GM12878 (cell line): Measurements from ENCODE around the gene KIF23. TPM values are rescaled to one million over a fixed set of nuclear protein-coding genes. Genes with fewer than 3 reads are reported as not detected.

Experiments used
- ATAC-seq: fragments of 200-7000 bp; cut with Tn5 transposase; 3 replicates; pipeline ENCODE4 v1.9.1; 2020; ENCODE audit warnings: mild to moderate bottlenecking, moderate library complexity
- BruUV-seq: library from RNA; stranded (reverse); fragments of 400-500 nt; replicated peaks from 2 replicates; lab custom pipeline; 2021; lab: Mats Ljungman, UMichigan
- CTCF ChIA-PET: fragments of 300-600 bp; sonication (Branson Sonifier 250); formaldehyde crosslinking; extraction: SDS; loops from one replicate; lab custom pipeline; 2021; ENCODE audit warnings: inconsistent platforms; lab: Yijun Ruan, JAX
- POLR2A ChIA-PET: fragments of 350-600 bp; formaldehyde crosslinking; extraction: SDS; loops from one replicate; lab custom pipeline; 2021; ENCODE audit warnings: inconsistent platforms; lab: Charles Lee
- RAD21 ChIA-PET: fragments of 300-600 bp; sonication (Branson Sonifier 250); formaldehyde crosslinking; loops from one replicate; lab custom pipeline; 2023; ENCODE audit warnings: antibody characterized with exemption; ENCODE audit not compliant: unreplicated experiment; lab: Charles Lee
- SMC1A ChIA-PET: fragments of 300-600 bp; sonication (Branson Sonifier 250); formaldehyde crosslinking; loops from one replicate; lab custom pipeline; 2023; ENCODE audit not compliant: unreplicated experiment, uncharacterized antibody; lab: Charles Lee
- DNase-seq: peaks from one replicate; pipeline ENCODE4 v3.0.0-alpha.2; 2011; ENCODE audit warnings: low read depth, low spot score
- FAIRE-seq: peaks from 3 replicates; lab custom pipeline; 2011; peaks lifted over from hg19 to GRCh38; lab: Jason Lieb, UNC
- H2AFZ ChIP-seq: 2 replicates; pipeline ENCODE4 v1.6.0; 2011; ENCODE audit warnings: low read depth, low read length, control low read depth; ENCODE audit not compliant: control insufficient read depth
- H3K27ac ChIP-seq: 2 replicates; pipeline ENCODE4 v1.5.1; 2011; ENCODE audit warnings: control low read depth; ENCODE audit not compliant: control insufficient read depth, insufficient read depth
- H3K27me3 ChIP-seq, 2 experiments: replicated peaks in 1 of 2; 2 replicates each; pipeline versions ENCODE4 v1.6.0 to v1.6.1; 2011; ENCODE audit warnings: low read length in 1 of 2; ENCODE audit not compliant: control insufficient read depth in 2 of 2, insufficient read depth in 2 of 2
- H3K36me3 ChIP-seq, 2 experiments: 2 replicates each; pipeline ENCODE4 v1.5.1; 2011; ENCODE audit warnings: low read length in 1 of 2; ENCODE audit not compliant: control insufficient read depth in 2 of 2, insufficient read depth in 2 of 2
- H3K4me1 ChIP-seq: 2 replicates; pipeline ENCODE4 v1.6.1; 2011; ENCODE audit warnings: mild to moderate bottlenecking, low read length, moderate library complexity, mixed read lengths; ENCODE audit not compliant: control insufficient read depth, insufficient read depth
- H3K4me2 ChIP-seq: 2 replicates; pipeline ENCODE4 v1.6.0; 2011; ENCODE audit warnings: control low read depth; ENCODE audit not compliant: control insufficient read depth, insufficient read depth
- H3K4me3 ChIP-seq: fragments of 200-600 bp; sonication (generic); 2 replicates; pipeline ENCODE4 v1.5.1; 2016
- H3K79me2 ChIP-seq: 2 replicates; pipeline ENCODE4 v1.6.0; 2011; ENCODE audit warnings: low read length; ENCODE audit not compliant: control insufficient read depth, insufficient read depth
- H3K9ac ChIP-seq: 2 replicates; pipeline ENCODE4 v1.8.0; 2011; ENCODE audit warnings: low read length, control low read depth, mixed read lengths; ENCODE audit not compliant: control insufficient read depth, insufficient read depth
- H3K9me3 ChIP-seq: replicated peaks from 3 replicates; pipeline ENCODE4 v1.5.1; 2011; ENCODE audit warnings: mild to moderate bottlenecking, low read length; ENCODE audit not compliant: control insufficient read depth, insufficient read depth
- H4K20me1 ChIP-seq: 2 replicates; pipeline ENCODE4 v1.6.0; 2011; ENCODE audit not compliant: control insufficient read depth, insufficient read depth
- HDGF ChIP-seq: fragments of 450-650 bp; IDR thresholded peaks from 2 replicates; pipeline ENCODE4 v1.6.1; 2016; ENCODE audit warnings: antibody characterized with exemption
- JUNB ChIP-seq: IDR thresholded peaks from 2 replicates; pipeline ENCODE4 v1.6.1; 2016; ENCODE audit warnings: antibody characterized with exemption, mild to moderate bottlenecking
- MAX ChIP-seq: IDR thresholded peaks from 2 replicates; pipeline ENCODE4 v1.6.1; 2012; ENCODE audit warnings: low read depth, low read length, improper control_type of control experiment
- MTA2 ChIP-seq: fragments of 450-650 bp; IDR thresholded peaks from 2 replicates; pipeline ENCODE4 v1.6.1; 2016; ENCODE audit warnings: low read depth, mild to moderate bottlenecking, moderate library complexity
- RUNX3 ChIP-seq: IDR thresholded peaks from 2 replicates; pipeline ENCODE4 v1.6.1; 2012; ENCODE audit warnings: low read length, inconsistent platforms
- ZBED1 ChIP-seq: IDR thresholded peaks from 2 replicates; pipeline ENCODE4 v1.6.1; 2016; ENCODE audit warnings: borderline replicate concordance
- ZBTB4 ChIP-seq: fragments of 450-650 bp; formaldehyde crosslinking; IDR thresholded peaks from 2 replicates; pipeline ENCODE4 v1.4.0; 2022; ENCODE audit warnings: mild to moderate bottlenecking, moderate library complexity
- ZNF622 ChIP-seq: fragments of 450-650 bp; IDR thresholded peaks from 2 replicates; pipeline ENCODE4 v1.6.1; 2017; ENCODE audit warnings: mild to moderate bottlenecking, inconsistent platforms
- WGBS: methylation state at CpG from one replicate; pipeline ENCODE4 v1.1.6; 2016; ENCODE audit warnings: low lambda C conversion rate; ENCODE audit not compliant: insufficient replicate concordance, insufficient coverage; ENCODE audit errors: missing lambda C conversion rate; 5-methylcytosine and 5-hydroxymethylcytosine counted together
- in situ Hi-C: fragments of 300-500 bp; cut with MboI; formaldehyde crosslinking; loops from 9 replicates; pipeline ENCODE4 v1.14.3; 2018; ENCODE audit warnings: mixed read lengths
- intact Hi-C: fragments of 100-400 bp; cut with micrococcal nuclease; formaldehyde crosslinking; loops from one replicate; pipeline ENCODE4 v1.14.2; 2022; ENCODE audit not compliant: unreplicated experiment
- polyA plus RNA-seq, 11 experiments: library from polyadenylated mRNA; depleted of rRNA in 4 of 11; unstranded in 6 of 11; stranded (reverse) in 5 of 11; fragments of >200 nt; fragmentation: Nextera tagmentation in 4 of 11; fragmentation: Illumina TruSeq in 1 of 11; extraction: Ambion mirVana in 4 of 11; extraction: Trizol in 1 of 11; gene quantifications; 1 replicate in 1 of 11; 2 replicates in 10 of 11; pipeline versions ENCODE4 v1.2.1 to v1.2.3, GENCODE V29; 2011 to 2016; ENCODE audit warnings: inconsistent platforms in 2 of 11, missing spikeins in 2 of 11, low read depth in 1 of 11
- total RNA-seq, 4 experiments: library from RNA; depleted of rRNA in 3 of 4; stranded (reverse); fragments of >200 nt in 3 of 4; fragmentation: Illumina TruSeq in 1 of 4; extraction: Trizol in 1 of 4; gene quantifications; 2 replicates each; pipeline versions ENCODE4 v1.2.1 to v1.2.3, GENCODE V29; 2013 to 2021

The KIF23 gene
- total and polyA plus RNA-seq, 10 of the 15 experiments (the other 5 are each of a cell fraction or from before 2014, with no cell fraction given): 28.0 to 62.5 (median 46.6) TPM

GRCh38 chr15:69377216-69377970 is 36.8 kb upstream of the KIF23 start (continued):
- TF ChIP-seq ZBED1: no peak

- ChIA-PET SMC1A (no interaction called here), RAD21 (no interaction called here), POLR2A (no interaction called here), CTCF (no interaction called here)
- Histone ChIP-seq H3K4me3 (no peak overlapping the region), H2AFZ (no peak overlapping the region), H3K9ac (no peak overlapping the region), H3K27ac (no peak overlapping the region), H3K4me1 (no peaks in the 10 kb centered on the region), H3K36me3 (no peaks in the 10 kb centered on the region), H4K20me1 (no peaks in the 10 kb centered on the region), H3K4me2 (no peak overlapping the region), H3K79me2 (no peaks in the 10 kb centered on the region), H3K9me3 (no peaks in the 10 kb centered on the region), H3K27me3 (peaks cover 0 to 1% of the 10 kb centered on the region in 2 experiments; a peak in 2 of 4 replicates)
- 38% methylated on average over 6 of the region's 9 CpGs for WGBS
- TF ChIP-seq ZNF622 (no peak), RUNX3 (no peak), MTA2 (no peak), ZBTB4 (CRISPR knock-in tag) (no peak), MAX (no peak), JUNB (no peak), HDGF (no peak), ZBED1 (no peak)
- in situ Hi-C loops: no loop called here
- DNase-seq (no peak), ATAC-seq (no peak), FAIRE-seq (no peak)
- intact Hi-C loops: no loop called here
- no TSS peak for BruUV-seq
Measured at GRCh38 chr15:69380100-69380725, 33.9 kb upstream of the KIF23 start.
